Measurements from ENCODE around the gene CFDP1.

DNA sequence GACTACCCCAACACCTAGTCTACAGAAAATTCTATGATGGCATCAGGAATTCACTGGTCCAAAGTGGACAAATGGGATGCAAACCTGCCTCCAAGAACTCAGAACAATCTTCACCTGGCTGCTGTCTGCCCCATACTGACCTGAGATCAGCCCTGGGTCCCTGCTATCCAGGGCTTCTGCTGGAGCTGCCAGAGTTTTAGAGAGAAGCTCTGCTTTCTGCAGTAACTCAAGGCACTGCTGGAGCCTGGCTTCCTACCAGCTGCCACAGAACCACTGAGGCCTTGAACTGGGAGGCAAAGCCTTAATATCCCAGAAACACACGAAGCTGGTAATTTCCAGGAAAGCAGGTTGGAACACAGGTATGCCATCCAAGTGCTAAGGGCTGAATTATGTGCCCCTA is 23.7 kb upstream of the CFDP1 start:
- TF ChIP-seq, protein P1, sequence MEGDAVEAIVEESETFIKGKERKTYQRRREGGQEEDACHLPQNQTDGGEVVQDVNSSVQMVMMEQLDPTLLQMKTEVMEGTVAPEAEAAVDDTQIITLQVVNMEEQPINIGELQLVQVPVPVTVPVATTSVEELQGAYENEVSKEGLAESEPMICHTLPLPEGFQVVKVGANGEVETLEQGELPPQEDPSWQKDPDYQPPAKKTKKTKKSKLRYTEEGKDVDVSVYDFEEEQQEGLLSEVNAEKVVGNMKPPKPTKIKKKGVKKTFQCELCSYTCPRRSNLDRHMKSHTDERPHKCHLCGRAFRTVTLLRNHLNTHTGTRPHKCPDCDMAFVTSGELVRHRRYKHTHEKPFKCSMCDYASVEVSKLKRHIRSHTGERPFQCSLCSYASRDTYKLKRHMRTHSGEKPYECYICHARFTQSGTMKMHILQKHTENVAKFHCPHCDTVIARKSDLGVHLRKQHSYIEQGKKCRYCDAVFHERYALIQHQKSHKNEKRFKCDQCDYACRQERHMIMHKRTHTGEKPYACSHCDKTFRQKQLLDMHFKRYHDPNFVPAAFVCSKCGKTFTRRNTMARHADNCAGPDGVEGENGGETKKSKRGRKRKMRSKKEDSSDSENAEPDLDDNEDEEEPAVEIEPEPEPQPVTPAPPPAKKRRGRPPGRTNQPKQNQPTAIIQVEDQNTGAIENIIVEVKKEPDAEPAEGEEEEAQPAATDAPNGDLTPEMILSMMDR (IDR thresholded peaks at IDR 0.05) = no peak
- no peak for TF ChIP-seq POLR2AphosphoS5 (IDR thresholded peaks at IDR 0.05)
- TF ChIP-seq EP300 (IDR thresholded peaks at IDR 0.05) = no peak
